GM18858 (cell line): ENCODE measurements around the gene MPV17.
A peak's percentile ranks its signal among the peaks of the same experiment; 100 is the strongest.
"Not testable (repeated sequence)": the region's sequence is repeated elsewhere in the genome, so short reads cannot be mapped to it uniquely, and the experiment has no call there.

Source experiments
- ATAC-seq: cut with Tn5 transposase; IDR thresholded peaks from one replicate; pipeline ENCODE4 v1.9.1; 2021; ENCODE audit not compliant: unreplicated experiment

Gene MPV17

DNA sequence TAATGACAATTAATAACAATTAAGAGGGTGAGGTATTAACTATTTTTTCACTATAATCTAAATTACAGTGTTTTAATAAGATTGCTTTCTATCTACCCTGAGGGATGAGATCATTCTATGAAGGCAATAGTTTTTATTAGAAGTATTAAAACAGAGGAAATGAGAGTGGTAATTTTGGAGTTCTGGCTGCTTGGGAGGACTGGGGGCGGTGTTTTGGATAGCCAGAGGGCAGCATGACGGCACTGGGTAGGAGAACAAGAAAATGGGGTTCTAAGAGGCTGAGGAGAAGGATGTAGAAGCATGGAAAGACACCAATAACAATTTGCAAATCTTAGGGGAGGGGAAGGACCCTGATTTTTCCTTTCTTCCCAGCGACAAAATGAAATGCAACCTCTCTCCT, 52.8 kb downstream of the MPV17 start:
- ATAC-seq: no peak

DNA sequence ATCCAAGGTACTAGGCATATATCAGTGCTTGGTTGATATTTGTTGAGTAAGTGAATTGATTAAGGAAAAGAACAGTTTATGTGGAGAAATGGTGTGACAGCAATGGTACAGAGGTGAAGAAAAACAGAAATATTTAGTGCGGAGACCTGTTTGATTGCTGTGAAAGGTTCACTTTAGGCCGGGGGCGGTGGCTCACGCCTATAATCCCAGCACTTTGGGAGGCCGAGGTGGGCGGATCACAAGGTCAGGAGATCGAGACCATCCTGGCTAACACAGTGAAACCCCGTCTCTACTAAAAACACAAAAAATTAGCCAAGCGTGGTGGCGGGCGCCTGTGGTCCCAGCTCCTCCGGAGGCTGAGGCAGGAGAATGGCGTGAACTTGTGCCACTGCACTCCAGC, 54.6 kb downstream of the MPV17 start:
- ATAC-seq: not testable (repeated sequence)

DNA sequence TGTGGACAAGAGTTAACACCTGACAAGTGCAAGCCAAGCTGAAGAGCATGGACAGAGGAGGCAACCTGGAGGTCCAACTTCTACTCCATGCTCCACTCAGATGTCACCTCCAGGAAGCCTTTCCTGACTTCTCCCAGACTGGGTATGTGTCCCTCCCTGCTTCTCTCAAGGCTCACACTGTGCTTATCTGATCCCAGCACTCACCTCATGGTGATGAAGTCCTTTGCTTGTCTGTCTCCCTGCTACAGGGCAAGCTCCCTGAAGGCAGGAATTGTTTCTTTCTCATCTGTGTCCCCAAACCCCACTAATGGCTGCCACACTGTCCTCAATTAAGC, 57.4 kb downstream of the MPV17 start:
- ATAC-seq: no peak

DNA sequence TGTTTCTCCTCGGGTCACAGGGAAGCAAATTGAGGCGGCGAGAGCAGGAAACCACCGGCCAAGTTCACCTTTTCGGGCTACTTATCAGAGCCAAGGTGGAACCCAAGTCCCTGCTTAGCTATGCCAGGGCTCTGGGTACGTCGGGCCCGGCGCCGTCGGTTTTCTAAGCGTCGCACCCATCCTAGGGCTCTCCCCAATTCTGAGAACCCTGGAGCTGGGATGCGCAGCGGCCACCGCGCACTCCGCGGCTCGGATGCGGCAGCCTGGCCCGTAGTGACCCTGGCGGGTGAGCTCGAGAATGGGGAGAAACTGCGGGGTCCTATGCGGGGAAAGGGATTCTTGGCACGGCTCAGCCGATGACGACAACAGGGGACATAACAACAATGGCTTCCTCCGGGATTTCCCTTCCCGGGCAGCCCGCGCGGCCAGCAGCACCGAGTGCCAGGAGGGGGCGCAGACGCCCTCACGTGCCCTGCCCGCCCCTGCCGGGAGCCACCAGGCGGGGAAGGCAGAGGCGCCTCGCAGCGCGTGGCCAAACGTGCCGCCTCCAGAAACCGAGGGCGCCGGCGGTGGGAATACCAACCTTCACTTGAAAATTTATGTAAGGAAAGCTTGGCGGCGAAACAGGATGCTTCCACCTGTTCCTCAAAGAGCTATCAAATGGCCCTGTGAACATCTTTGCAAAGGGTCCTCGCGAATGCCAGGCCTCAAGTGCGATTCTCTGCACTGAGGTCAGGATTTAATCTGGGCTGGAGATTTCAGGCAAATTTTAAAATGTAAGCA, 58.0 kb downstream of the MPV17 start:
- ATAC-seq: peak; percentile 44

DNA sequence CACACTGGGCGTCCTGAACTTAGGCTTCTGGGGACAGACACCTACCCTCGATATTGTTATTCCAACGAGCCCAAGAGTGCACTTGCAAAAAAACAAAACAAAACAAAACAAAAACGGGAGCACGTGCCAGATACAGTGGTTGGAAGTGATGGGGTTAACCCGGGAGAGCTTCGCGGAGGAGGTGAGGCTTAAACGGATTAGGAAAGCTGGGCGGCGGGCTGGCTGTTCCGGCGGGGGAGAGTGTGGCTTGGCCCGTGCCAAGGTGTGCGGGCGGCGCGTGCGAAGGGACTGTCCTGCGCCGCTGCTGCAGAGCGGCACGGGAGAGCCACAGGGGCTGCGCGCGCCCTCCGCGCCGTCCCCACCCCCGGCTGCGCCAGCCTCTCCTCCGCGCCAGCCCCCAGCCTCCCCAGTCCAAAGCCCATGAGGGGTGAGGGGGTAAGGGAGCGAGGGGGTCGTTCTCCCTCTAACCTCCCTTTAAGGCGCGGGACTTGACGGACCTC, 58.6 kb downstream of the MPV17 start:
- no peak for ATAC-seq

DNA sequence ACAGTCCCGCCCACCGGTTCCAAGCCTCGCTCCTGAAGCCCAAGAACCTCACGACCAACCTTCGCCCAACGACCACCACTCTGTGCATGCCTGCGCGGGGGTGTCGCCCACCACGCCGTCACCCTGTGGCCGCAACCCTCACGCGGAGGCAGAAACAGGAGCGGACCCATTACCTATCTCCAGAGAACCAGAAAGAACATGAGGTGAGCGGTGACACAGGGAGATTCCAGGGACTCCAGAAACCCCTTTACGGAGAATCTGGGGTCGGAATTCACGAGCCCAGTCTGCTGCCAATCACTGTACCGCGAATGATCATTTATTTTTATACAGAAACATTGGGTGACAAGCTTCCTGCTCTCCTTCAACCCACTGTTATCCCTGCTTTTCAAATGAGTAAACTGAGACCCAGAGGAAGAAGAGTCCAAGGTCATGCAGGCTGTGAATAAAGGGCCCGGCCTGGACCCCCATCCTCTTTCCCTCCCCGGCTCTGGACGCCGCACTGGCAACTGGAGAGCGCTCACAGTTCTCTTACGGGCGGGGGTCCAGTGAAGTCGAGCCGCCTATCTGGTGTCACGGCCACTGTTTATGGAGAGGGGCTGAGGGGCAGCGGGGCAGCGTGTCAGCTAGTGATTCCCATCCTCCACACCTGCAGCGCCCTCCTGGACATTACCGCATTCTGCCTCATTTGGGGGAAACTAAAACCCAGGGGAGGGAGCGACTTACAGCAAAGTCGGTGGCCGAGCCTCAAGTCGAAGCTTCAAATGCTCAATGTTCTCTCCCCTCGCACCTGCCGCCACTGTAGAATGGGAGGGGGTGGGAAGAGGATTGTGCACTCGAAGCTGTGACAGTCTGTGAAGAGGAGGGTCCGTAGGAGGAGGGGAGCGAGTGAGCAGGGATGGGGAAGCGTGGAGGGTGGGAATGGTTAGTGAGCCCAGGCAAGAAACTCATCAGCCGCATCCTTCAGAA, 59.3 kb downstream of the MPV17 start:
- no peak for ATAC-seq

DNA sequence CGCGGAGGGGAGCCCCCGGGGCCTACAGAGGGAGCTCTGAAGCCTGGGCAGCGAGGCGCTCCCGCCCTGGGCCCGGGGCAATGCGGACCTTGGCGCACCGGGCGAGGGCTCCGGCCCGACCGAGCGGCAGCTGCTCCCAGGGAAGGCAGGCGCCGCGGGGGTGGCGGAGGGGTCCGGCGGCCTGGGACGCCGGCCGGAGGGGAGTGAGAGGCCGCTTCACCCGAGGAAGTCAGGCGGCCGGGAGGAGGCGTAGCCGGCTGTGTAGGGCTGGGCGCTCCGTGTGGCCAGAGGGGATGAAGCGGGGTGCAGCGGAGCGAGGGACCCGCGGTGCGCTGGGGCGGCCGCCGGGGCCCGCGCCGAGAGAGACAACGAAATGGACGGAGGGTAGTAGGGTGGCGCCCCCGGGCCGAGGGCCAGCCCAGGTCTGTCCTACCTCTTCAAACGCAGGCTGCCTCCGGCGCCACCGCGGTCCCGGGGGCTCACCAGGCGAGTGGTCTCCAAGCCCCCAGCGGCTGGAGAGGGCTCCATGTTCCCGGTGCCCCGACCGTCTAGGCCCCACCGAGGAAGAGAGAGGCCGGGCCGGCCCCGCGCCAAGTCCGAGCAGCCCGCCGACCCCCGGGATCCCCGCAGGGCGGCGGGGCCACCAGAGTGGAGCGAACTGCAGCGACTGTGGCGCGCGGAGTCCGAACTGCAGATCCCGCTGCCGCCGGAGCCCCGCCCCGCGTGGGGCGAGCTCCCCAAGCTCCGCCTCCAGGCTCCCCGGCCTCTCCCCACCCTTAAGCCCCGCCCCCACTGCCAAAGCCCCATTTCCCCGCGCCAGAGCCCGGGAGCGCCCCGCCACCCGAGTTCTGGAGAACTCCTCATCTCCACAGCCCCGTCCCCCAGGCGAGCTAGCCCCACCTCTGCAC, 60.3 kb downstream of the MPV17 start, which contains the start of gene SLC30A3:
Gene SLC30A3 (minus strand): TSS at position 669 of the 908 bp plus-strand sequence. CDS start 141 bp downstream, at position 528.
- ATAC-seq: no peak

DNA sequence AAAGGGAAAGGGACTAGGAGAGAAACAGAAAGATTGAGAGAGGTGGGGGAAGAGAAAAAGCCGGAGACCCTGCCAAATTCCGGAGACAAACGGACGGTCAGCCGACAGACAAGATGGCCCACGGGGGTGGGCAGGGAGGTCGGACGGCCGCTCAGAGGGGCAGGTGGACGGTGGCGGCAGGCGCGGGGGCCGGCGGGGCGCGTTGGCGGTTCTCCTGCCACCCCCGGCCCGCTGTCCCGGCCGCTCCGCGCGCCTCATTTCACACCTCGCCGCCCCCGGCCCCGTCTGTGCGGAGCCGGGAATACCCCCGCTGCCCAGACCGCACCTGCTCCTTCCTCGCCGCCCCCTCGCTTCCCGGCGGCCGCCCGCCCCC, 61.0 kb downstream of the MPV17 start:
- no peak for ATAC-seq

DNA sequence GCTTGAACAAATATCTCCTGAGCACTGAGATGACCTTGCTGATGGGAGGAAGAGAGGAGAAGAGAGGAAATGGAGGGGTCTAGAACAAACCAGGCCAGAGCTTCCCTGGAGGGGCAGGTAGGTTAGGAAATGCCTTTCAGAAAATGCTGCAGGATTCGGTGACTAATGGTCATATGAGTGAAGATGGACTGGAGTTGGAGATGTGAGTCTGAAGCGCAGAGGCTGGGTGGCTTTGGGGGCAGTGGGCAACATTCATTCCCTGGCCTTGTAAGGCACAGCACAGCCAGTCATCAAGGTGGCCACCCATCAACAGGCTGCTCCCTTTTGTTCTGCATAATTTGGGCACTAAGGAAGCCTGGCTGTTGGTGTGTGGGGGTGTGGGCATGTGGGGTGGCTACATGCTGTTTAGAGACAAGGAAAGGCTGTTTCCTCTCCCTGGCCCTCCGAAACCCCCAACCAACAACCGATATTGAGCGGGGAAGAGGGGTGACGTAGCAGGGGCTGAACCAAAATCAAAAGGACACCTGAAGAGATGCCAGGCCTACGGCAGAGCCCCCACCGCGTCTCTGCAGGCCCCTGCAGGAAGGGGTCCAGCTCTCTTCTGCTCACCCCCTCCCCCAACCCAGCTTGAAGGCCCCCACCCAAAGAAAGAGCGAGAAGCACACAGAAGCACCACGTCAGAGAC, 61.5 kb downstream of the MPV17 start:
- ATAC-seq: no peak
